ENCODE measurements around the gene IFT122.
A peak's percentile ranks its signal among the peaks of the same experiment; 100 is the strongest.

The IFT122 gene

GRCh38 chr3:129535075-129535474 lies 95.1 kb downstream of the IFT122 start:
- Histone ChIP-seq H3K4ac (ENCODE audit: low read depth, low read length) (no peak overlapping the region), H3K56ac (ENCODE audit: low read length) (peak overlapping the region; percentile 71), H3K27me3 (ENCODE audit: insufficient read depth, low read length, poor library complexity) (no peaks in the 10 kb centered on the region), H3K23ac (ENCODE audit: low read length) (no peak overlapping the region), H2AK5ac (ENCODE audit: low read length) (peak overlapping the region; percentile 96), H3K18ac (ENCODE audit: low read length) (no peak overlapping the region), H3K4me1 (ENCODE audit: control insufficient read depth, low read depth, low read length) (peaks cover 15% of the 10 kb centered on the region), H2BK15ac (replicated peaks; ENCODE audit: low read depth) (no peak overlapping the region), H3K36me3 (ENCODE audit: control insufficient read depth, insufficient read depth, low read length) (no peaks in the 10 kb centered on the region), H4K5ac (ENCODE audit: low read length) (no peak overlapping the region), H3K27ac (ENCODE audit: low read depth, low read length) (peak overlapping the region; percentile 42), H3K9ac (ENCODE audit: low read length) (peak overlapping the region; percentile 8), H4K8ac (ENCODE audit: low read depth, low read length) (no peak overlapping the region), H3K4me2 (ENCODE audit: low read length) (no peak overlapping the region), H3K79me1 (ENCODE audit: low read length) (no peaks in the 10 kb centered on the region), H2BK120ac (ENCODE audit: low read depth, low read length) (no peak overlapping the region), H3K79me2 (ENCODE audit: control insufficient read depth, insufficient read depth, low read length) (no peaks in the 10 kb centered on the region), H3K4me3 (ENCODE audit: low read length) (no peak overlapping the region), H2BK5ac (ENCODE audit: low read length) (peak overlapping the region; percentile 77)
- no peak for DNase-seq
- no CpG with 5 or more reads among the region's 1 CpG for WGBS (ENCODE audit: extremely low coverage, insufficient coverage, low lambda C conversion rate)

DNA sequence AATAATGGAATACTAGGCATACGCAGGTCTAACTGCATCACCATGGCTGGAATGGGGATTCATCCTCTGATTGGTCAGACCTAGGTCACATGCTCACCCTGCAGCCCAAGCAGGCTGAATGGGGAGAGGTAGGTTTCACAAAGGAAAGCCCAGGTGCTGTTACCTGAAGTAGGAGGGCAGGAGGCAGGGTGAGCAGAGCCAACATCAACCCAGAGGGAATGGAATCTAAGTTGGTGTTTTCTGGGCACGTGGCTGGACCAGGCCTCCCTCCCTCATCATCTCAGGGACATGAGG lies 96.3 kb downstream of the IFT122 start:
- Histone ChIP-seq H4K5ac (ENCODE audit: low read length) (no peak overlapping the region), H2AK5ac (ENCODE audit: low read length) (no peak overlapping the region)

DNA sequence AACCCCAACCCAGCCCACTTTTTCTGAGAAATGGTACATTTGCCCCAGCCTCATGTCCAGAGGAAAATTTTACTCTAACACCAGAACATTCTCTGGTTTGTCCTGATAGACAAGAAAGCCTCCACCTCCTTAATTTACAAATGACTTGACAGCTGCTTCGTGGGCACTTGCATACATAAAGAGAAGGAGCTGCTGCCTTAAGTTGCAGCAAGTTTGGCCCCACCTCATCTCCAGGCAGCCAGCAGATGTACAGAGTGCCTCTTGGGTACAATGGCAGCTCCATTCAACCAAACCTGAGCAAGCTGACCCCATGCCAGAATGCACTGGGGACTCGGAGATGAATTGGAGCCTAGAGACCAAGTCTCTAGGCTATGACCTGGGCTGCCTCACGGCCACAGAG lies 96.8 kb downstream of the IFT122 start:
- Histone ChIP-seq H3K56ac (ENCODE audit: low read length) (no peak overlapping the region), H4K8ac (ENCODE audit: low read depth, low read length) (no peak overlapping the region), H3K79me2 (ENCODE audit: control insufficient read depth, insufficient read depth, low read length) (no peaks in the 10 kb centered on the region), H3K9ac (ENCODE audit: low read length) (no peak overlapping the region), H2BK15ac (replicated peaks; ENCODE audit: low read depth) (no peak overlapping the region), H3K4me2 (ENCODE audit: low read length) (no peak overlapping the region), H3K18ac (ENCODE audit: low read length) (no peak overlapping the region), H3K27me3 (ENCODE audit: insufficient read depth, low read length, poor library complexity) (no peaks in the 10 kb centered on the region), H3K4me3 (ENCODE audit: low read length) (no peak overlapping the region), H3K79me1 (ENCODE audit: low read length) (no peaks in the 10 kb centered on the region), H2BK5ac (ENCODE audit: low read length) (no peak overlapping the region), H3K4me1 (ENCODE audit: control insufficient read depth, low read depth, low read length) (peaks cover 10% of the 10 kb centered on the region), H2BK120ac (ENCODE audit: low read depth, low read length) (no peak overlapping the region), H3K4ac (ENCODE audit: low read depth, low read length) (no peak overlapping the region), H3K36me3 (ENCODE audit: control insufficient read depth, insufficient read depth, low read length) (no peaks in the 10 kb centered on the region), H3K27ac (ENCODE audit: low read depth, low read length) (no peak overlapping the region), H4K5ac (ENCODE audit: low read length) (no peak overlapping the region), H3K23ac (ENCODE audit: low read length) (no peak overlapping the region), H2AK5ac (ENCODE audit: low read length) (no peak overlapping the region)
- no peak for DNase-seq
- no CpG with 5 or more reads among the region's 3 CpGs for WGBS (ENCODE audit: extremely low coverage, insufficient coverage, low lambda C conversion rate)

More for the DNA sequence above, 96.3 kb downstream of the IFT122 start:
- Histone ChIP-seq H3K79me2 (ENCODE audit: control insufficient read depth, insufficient read depth, low read length) (no peaks in the 10 kb centered on the region), H3K79me1 (ENCODE audit: low read length) (no peaks in the 10 kb centered on the region), H3K56ac (ENCODE audit: low read length) (no peak overlapping the region), H3K23ac (ENCODE audit: low read length) (no peak overlapping the region), H2BK5ac (ENCODE audit: low read length) (no peak overlapping the region), H2BK15ac (replicated peaks; ENCODE audit: low read depth) (no peak overlapping the region), H4K8ac (ENCODE audit: low read depth, low read length) (no peak overlapping the region), H3K36me3 (ENCODE audit: control insufficient read depth, insufficient read depth, low read length) (no peaks in the 10 kb centered on the region), H3K18ac (ENCODE audit: low read length) (no peak overlapping the region), H3K4me1 (ENCODE audit: control insufficient read depth, low read depth, low read length) (peaks cover 10% of the 10 kb centered on the region), H2BK120ac (ENCODE audit: low read depth, low read length) (no peak overlapping the region), H3K27ac (ENCODE audit: low read depth, low read length) (no peak overlapping the region), H3K27me3 (ENCODE audit: insufficient read depth, low read length, poor library complexity) (no peaks in the 10 kb centered on the region), H3K4me3 (ENCODE audit: low read length) (no peak overlapping the region), H3K4ac (ENCODE audit: low read depth, low read length) (no peak overlapping the region), H3K4me2 (ENCODE audit: low read length) (no peak overlapping the region), H3K9ac (ENCODE audit: low read length) (no peak overlapping the region)
- DNase-seq: no peak
- WGBS (ENCODE audit: extremely low coverage, insufficient coverage, low lambda C conversion rate): no CpG with 5 or more reads among the region's 2 CpGs

DNA sequence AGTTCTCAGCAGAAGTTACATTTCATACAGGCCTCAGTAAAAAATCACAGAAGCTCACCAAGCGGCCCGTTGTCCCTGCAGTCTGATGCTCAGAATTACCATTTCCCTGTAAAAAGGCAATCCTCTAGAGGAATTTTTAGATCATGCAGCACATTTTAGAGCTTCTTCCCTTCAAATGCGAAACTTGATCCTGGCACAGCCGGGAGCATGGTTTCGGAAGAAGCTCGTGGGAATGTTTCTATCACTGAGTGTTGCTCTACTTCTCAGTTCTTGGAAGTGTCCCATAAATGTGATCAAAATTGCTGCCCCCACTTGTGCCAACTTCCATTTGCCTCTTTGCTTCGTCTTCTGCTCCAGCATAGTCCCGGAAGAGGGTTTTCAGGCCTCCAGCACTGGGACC lies 99.2 kb downstream of the IFT122 start:
- Histone ChIP-seq H3K18ac (ENCODE audit: low read length) (no peak overlapping the region), H3K27ac (ENCODE audit: low read depth, low read length) (no peak overlapping the region), H2BK120ac (ENCODE audit: low read depth, low read length) (no peak overlapping the region), H3K4me1 (ENCODE audit: control insufficient read depth, low read depth, low read length) (peaks cover 6% of the 10 kb centered on the region), H3K36me3 (ENCODE audit: control insufficient read depth, insufficient read depth, low read length) (no peaks in the 10 kb centered on the region), H3K56ac (ENCODE audit: low read length) (no peak overlapping the region), H3K23ac (ENCODE audit: low read length) (no peak overlapping the region), H3K4me3 (ENCODE audit: low read length) (no peak overlapping the region), H2AK5ac (ENCODE audit: low read length) (no peak overlapping the region), H3K27me3 (ENCODE audit: insufficient read depth, low read length, poor library complexity) (no peaks in the 10 kb centered on the region), H4K8ac (ENCODE audit: low read depth, low read length) (no peak overlapping the region), H2BK15ac (replicated peaks; ENCODE audit: low read depth) (no peak overlapping the region), H3K4ac (ENCODE audit: low read depth, low read length) (no peak overlapping the region), H3K79me2 (ENCODE audit: control insufficient read depth, insufficient read depth, low read length) (no peaks in the 10 kb centered on the region), H3K79me1 (ENCODE audit: low read length) (no peaks in the 10 kb centered on the region), H3K9ac (ENCODE audit: low read length) (no peak overlapping the region), H4K5ac (ENCODE audit: low read length) (no peak overlapping the region), H3K4me2 (ENCODE audit: low read length) (no peak overlapping the region), H2BK5ac (ENCODE audit: low read length) (no peak overlapping the region)
- whole genome bisulfite sequencing (ENCODE audit: extremely low coverage, insufficient coverage, low lambda C conversion rate): no CpG with 5 or more reads among the region's 8 CpGs
- DNase-seq: no peak

DNA sequence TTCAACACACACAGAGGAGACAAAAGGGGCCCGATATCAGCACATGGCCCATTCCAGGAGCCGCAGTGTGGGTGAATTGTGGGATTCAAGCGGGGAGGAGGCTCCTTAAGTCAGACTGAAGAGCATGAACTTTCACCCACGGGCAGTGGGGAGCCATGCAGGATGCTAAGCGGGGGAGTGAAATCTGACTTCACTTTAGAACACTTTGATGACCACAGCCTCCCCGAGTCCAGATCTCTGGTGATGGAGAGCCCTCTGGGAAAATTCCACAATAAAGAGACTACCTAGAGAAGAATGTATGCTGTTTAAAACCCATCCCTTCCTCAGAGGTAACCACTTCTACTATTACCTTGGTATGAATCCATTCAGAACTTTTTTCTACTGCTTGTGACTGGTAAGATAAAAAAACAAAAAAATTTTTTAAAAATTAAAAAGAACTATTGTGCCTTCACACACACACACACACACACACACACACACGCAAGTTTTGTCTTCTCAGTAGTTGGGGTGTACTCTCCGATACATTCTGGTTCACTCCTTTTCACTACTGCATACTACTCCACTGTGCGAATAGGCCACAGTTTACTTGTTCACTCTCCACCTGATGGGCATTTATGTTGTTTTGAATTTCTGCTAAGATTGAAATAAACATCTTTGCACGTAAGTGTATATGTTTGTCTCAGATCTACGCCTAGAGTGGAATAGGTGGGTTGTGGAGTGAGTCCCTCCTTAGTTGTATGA lies 100.9 kb downstream of the IFT122 start:
- no peak overlapping the region for H3K56ac ChIP-seq (ENCODE audit: low read length)
- H3K79me1 ChIP-seq (ENCODE audit: low read length): no peaks in the 10 kb centered on the region
- no peaks in the 10 kb centered on the region for H3K4me1 ChIP-seq (ENCODE audit: control insufficient read depth, low read depth, low read length)
- no peak overlapping the region for H4K8ac ChIP-seq (ENCODE audit: low read depth, low read length)
- no peak overlapping the region for H2BK5ac ChIP-seq (ENCODE audit: low read length)
- H3K36me3 ChIP-seq (ENCODE audit: control insufficient read depth, insufficient read depth, low read length): no peaks in the 10 kb centered on the region
- no CpG with 5 or more reads among the region's 11 CpGs for WGBS (ENCODE audit: extremely low coverage, insufficient coverage, low lambda C conversion rate)
- H3K23ac ChIP-seq (ENCODE audit: low read length): no peak overlapping the region
- no peaks in the 10 kb centered on the region for H3K27me3 ChIP-seq (ENCODE audit: insufficient read depth, low read length, poor library complexity)
- H4K5ac ChIP-seq (ENCODE audit: low read length): no peak overlapping the region
- no peak overlapping the region for H3K4me3 ChIP-seq (ENCODE audit: low read length)
- no peak overlapping the region for H2BK15ac ChIP-seq (replicated peaks; ENCODE audit: low read depth)
- no peaks in the 10 kb centered on the region for H3K79me2 ChIP-seq (ENCODE audit: control insufficient read depth, insufficient read depth, low read length)
- H3K9ac ChIP-seq (ENCODE audit: low read length): no peak overlapping the region
- no peak overlapping the region for H2BK120ac ChIP-seq (ENCODE audit: low read depth, low read length)
- H2AK5ac ChIP-seq (ENCODE audit: low read length): no peak overlapping the region
- no peak overlapping the region for H3K18ac ChIP-seq (ENCODE audit: low read length)
- H3K27ac ChIP-seq (ENCODE audit: low read depth, low read length): no peak overlapping the region
- no peak for DNase-seq
- H3K4me2 ChIP-seq (ENCODE audit: low read length): no peak overlapping the region
- H3K4ac ChIP-seq (ENCODE audit: low read depth, low read length): no peak overlapping the region

- H2BK120ac ChIP-seq (ENCODE audit: low read depth, low read length): no peak overlapping the region
- no peak overlapping the region for H3K56ac ChIP-seq (ENCODE audit: low read length)
- H3K27me3 ChIP-seq (ENCODE audit: insufficient read depth, low read length, poor library complexity): no peaks in the 10 kb centered on the region
- DNase-seq: no peak
- no peak overlapping the region for H4K8ac ChIP-seq (ENCODE audit: low read depth, low read length)
- H3K23ac ChIP-seq (ENCODE audit: low read length): no peak overlapping the region
- no peaks in the 10 kb centered on the region for H3K79me1 ChIP-seq (ENCODE audit: low read length)
- no peak overlapping the region for H4K5ac ChIP-seq (ENCODE audit: low read length)
- no peaks in the 10 kb centered on the region for H3K4me1 ChIP-seq (ENCODE audit: control insufficient read depth, low read depth, low read length)
- H3K4me2 ChIP-seq (ENCODE audit: low read length): no peak overlapping the region
- no peak overlapping the region for H3K9ac ChIP-seq (ENCODE audit: low read length)
- H2BK15ac ChIP-seq (replicated peaks; ENCODE audit: low read depth): no peak overlapping the region
- no peaks in the 10 kb centered on the region for H3K36me3 ChIP-seq (ENCODE audit: control insufficient read depth, insufficient read depth, low read length)
- H2AK5ac ChIP-seq (ENCODE audit: low read length): no peak overlapping the region
- H3K4me3 ChIP-seq (ENCODE audit: low read length): no peak overlapping the region
- no peak overlapping the region for H2BK5ac ChIP-seq (ENCODE audit: low read length)
- no peak overlapping the region for H3K27ac ChIP-seq (ENCODE audit: low read depth, low read length)
- H3K79me2 ChIP-seq (ENCODE audit: control insufficient read depth, insufficient read depth, low read length): no peaks in the 10 kb centered on the region
- no peak overlapping the region for H3K4ac ChIP-seq (ENCODE audit: low read depth, low read length)
- WGBS (ENCODE audit: extremely low coverage, insufficient coverage, low lambda C conversion rate): no CpG with 5 or more reads among the region's 5 CpGs
- no peak overlapping the region for H3K18ac ChIP-seq (ENCODE audit: low read length)
Observed at GRCh38 chr3:129542747-129543146, 102.7 kb downstream of the IFT122 start.

All from mesendoderm (in vitro differentiated cells).